Activated CD4-positive, alpha-beta T cell treated with anti-CD3 and anti-CD28 coated beads, Interleukin-2, Interleukin-4, amounts not matched to agents 100 ng/mL and 50 ng/mL, durations not matched to agents 16 hours and 8 hours (primary cell): ENCODE measurements around the gene HCFC1R1.

Experiments used
- DNase-seq: peaks from one replicate; pipeline ENCODE4 v3.0.0-alpha.2; 2020; ENCODE audit warnings: low spot score

The HCFC1R1 gene

GRCh38 chr16:2975161-2975795 is 48.5 kb downstream of the HCFC1R1 start:
- no peak for DNase-seq

- no peak for DNase-seq
Observed at GRCh38 chr16:2974319-2975056, 49.3 kb downstream of the HCFC1R1 start.

- DNase-seq = no peak
Observed at GRCh38 chr16:2973605-2974318, 50.0 kb downstream of the HCFC1R1 start.

GRCh38 chr16:2973093-2973492 is 50.6 kb downstream of the HCFC1R1 start:
- no peak for DNase-seq
